ENCODE measurements around the gene PCDHGC4.

PCDHGC4 gene

DNA sequence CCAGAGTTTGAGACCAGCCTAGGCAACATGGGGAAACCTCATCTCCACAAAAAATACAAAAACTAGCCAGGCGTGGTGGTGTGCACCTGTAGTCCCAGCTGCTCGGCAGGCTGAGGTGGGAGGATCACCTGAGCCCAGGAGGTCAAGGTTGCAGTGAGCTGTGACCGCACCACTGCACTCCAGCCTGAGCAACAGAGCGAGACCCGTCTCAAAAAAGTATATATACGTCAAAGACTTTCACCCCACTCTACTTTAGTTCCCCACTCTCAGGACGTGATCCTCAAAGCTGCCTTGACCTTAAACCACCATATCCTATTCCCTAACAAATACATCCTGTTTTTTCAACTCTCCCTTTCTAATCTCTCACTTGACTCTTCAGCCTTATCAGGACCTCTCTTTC lies 45.0 kb downstream of the PCDHGC4 start:
- TF ChIP-seq Cebpa-rat (IDR thresholded peaks at IDR 0.05) = no peak
- Histone ChIP-seq H3K27ac (peak overlapping the region in 7 of 11 experiments; percentile 23 to 100 (median 52); a peak in 9 of 22 replicates), H3K27me3 (no peaks in the 10 kb centered on the region), H3K4me3 (no peak overlapping the region), H3K9me3 (replicated peaks in 1 of 11) (no peaks in the 10 kb centered on the region), H4K20me1 (peaks cover 0 to 15% (median 0%) of the 10 kb centered on the region in 11 experiments; a peak in 4 of 22 replicates), H3K4me1 (peaks cover 63 to 84% (median 76%) of the 10 kb centered on the region in 10 experiments), H3K9ac (peak overlapping the region in 4 of 11 experiments; percentile 3 to 26 (median 8); a peak in 3 of 22 replicates), H3K36me3 (peaks cover 83 to 100% (median 98%) of the 10 kb centered on the region in 11 experiments), H3K4me2 (peak overlapping the region in 10 of 11 experiments; percentile 1 to 86 (median 62); a peak in 19 of 22 replicates)

GRCh38 chr5:141532726-141533125 lies 47.9 kb downstream of the PCDHGC4 start:
- Histone ChIP-seq H3K27ac (no peak overlapping the region), H4K20me1 (peaks cover 0 to 24% (median 0%) of the 10 kb centered on the region in 11 experiments; a peak in 3 of 22 replicates), H3K9ac (no peak overlapping the region), H3K4me3 (no peak overlapping the region), H3K4me1 (peaks cover 41 to 59% (median 47%) of the 10 kb centered on the region in 10 experiments), H3K36me3 (peaks cover 81 to 100% (median 98%) of the 10 kb centered on the region in 11 experiments), H3K9me3 (replicated peaks in 1 of 11) (no peaks in the 10 kb centered on the region), H3K27me3 (no peaks in the 10 kb centered on the region), H3K4me2 (no peak overlapping the region)
- no peak for TF ChIP-seq Cebpa-rat (IDR thresholded peaks at IDR 0.05)

DNA sequence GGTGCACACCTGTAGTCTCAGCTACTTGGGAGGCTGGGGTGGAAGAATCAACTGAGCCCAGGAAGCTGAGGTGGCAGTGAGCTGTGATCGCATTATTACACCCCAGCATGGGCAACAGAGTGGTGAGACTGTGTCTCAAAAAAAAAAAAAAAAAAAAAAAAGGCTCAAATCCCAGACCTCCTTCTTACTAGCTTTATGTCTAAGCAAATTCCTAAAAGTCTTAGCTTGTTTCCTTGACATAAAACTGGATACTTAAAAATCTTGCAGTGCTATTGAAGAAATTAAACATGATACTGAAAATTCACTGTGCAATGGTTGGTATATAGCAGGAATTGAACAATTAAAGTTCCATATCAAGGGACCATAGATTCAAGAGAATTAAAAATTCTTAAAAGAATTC lies 49.1 kb downstream of the PCDHGC4 start:
- no peak overlapping the region for H3K27ac ChIP-seq

GRCh38 chr5:141534492-141535213 lies 49.8 kb downstream of the PCDHGC4 start:
- H3K27me3 ChIP-seq = no peaks in the 10 kb centered on the region
- peaks cover 22 to 40% (median 28%) of the 10 kb centered on the region in 10 experiments for H3K4me1 ChIP-seq
- peaks cover 71 to 100% (median 96%) of the 10 kb centered on the region in 11 experiments for H3K36me3 ChIP-seq
- no peak overlapping the region for H3K9ac ChIP-seq
- H3K27ac ChIP-seq = no peak overlapping the region
- no peak overlapping the region for H3K4me3 ChIP-seq
- no peak overlapping the region for H3K4me2 ChIP-seq
- H3K9me3 ChIP-seq (replicated peaks in 1 of 11) = no peaks in the 10 kb centered on the region
- no peak for TF ChIP-seq Cebpa-rat (IDR thresholded peaks at IDR 0.05)
- H4K20me1 ChIP-seq = peaks cover 0 to 21% (median 0%) of the 10 kb centered on the region in 11 experiments; a peak in 3 of 22 replicates

More for the DNA sequence above, 49.1 kb downstream of the PCDHGC4 start:
- no peaks in the 10 kb centered on the region for H3K9me3 ChIP-seq (replicated peaks in 1 of 11)
- H3K4me3 ChIP-seq = no peak overlapping the region
- H3K4me1 ChIP-seq = peaks cover 30 to 47% (median 36%) of the 10 kb centered on the region in 10 experiments
- no peak overlapping the region for H3K9ac ChIP-seq
- no peak for TF ChIP-seq Cebpa-rat (IDR thresholded peaks at IDR 0.05)
- peaks cover 0 to 24% (median 0%) of the 10 kb centered on the region in 11 experiments; a peak in 3 of 22 replicates for H4K20me1 ChIP-seq
- peaks cover 77 to 100% (median 97%) of the 10 kb centered on the region in 11 experiments for H3K36me3 ChIP-seq
- H3K27me3 ChIP-seq = no peaks in the 10 kb centered on the region
- no peak overlapping the region for H3K4me2 ChIP-seq

Measured in BLaER1 treated with 17β-estradiol and CSF1 and Interleukin-3, amounts not matched to agents 10 nM and 100 nM (cell line).